Ovary (tissue), 3 donors: ENCODE data around the gene RAC3.

Experiments
- CTCF ChIP-seq, 3 donors: fragments of 450-650 bp in 2 of 3; fragments of 200-600 bp in 1 of 3; IDR thresholded peaks; one replicate each; pipeline versions ENCODE4 v1.5.1 to v1.8.0; 2016 to 2022; ENCODE audit warnings: antibody characterized with exemption in 3 of 3, mild to moderate bottlenecking in 1 of 3
- POLR2A ChIP-seq: fragments of 450-650 bp; IDR thresholded peaks from one replicate; pipeline ENCODE4 v1.6.1; 2017; ENCODE audit warnings: antibody characterized with exemption, mild to moderate bottlenecking, moderate library complexity
- donor health status: DM: no; HTN: no; CAD: no.

- TF ChIP-seq CTCF (IDR thresholded peaks at IDR 0.05) = no peak
- no peak for TF ChIP-seq POLR2A
These were observed 35.8 kb upstream of the RAC3 start for GRCh38 chr17:81995463-81996231.
